Fibroblast of skin of abdomen (primary cell): Measurements from ENCODE around the gene ADRM1. TPM values are rescaled to one million over a fixed set of nuclear protein-coding genes. Genes with fewer than 3 reads are reported as not detected.

Experiments
- DNase-seq: peaks from one replicate; pipeline ENCODE4 v3.0.0-alpha.2; 2013
- polyA plus RNA-seq, 2 experiments: library from polyadenylated mRNA; unstranded; fragments of 120-200 nt; gene quantifications; one replicate each; pipeline ENCODE4 v1.2.1, GENCODE V29; 2013; ENCODE audit not compliant: insufficient read length in 2 of 2

The ADRM1 gene
- 88.5 TPM for polyA plus RNA-seq (2013, experiment 1 of 2; ENCODE audit: insufficient read length)
- polyA plus RNA-seq (2013, experiment 2 of 2; ENCODE audit: insufficient read length): 90.5 TPM

DNA sequence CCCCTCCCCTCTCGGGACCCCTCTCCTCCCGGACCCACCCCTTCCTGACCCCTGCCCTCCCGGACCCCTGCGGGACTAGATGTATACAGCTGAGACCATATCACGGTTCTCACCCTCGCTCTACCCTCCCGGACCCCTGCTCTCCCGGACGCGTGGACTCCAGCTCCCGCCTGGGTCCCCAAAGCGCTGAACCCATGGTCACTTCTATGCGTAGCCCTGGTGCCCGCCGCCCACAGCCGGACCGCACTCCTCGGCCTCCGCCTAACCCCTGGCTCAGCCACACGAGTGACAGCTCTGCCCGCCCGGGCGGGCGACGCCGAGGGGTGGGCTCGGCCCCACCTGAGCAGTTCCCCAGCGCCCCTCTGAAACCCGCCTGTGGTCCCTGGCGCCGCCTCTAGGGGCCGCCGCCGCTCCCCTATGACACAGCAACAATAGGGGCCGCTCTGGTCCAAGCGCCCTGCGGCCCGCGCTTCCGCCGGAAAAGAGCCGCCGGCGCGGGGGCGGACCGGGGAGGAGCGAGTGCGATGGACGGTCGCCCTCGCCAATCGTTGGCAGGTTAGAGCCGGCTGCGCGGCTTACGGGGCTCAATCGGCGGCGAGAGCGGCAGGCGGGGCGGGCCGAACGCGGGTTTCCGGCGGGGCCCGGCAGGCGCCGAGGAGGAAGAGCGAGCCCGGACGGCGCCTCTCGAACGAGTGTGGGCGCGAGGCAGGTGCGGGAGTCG, at the start of gene ADRM1:
Gene ADRM1, plus strand, starts transcription at position 657 of the 721 bp plus-strand sequence. CDS start 572 bp downstream, outside the sequence.
- peak; percentile 96 for DNase-seq

DNA sequence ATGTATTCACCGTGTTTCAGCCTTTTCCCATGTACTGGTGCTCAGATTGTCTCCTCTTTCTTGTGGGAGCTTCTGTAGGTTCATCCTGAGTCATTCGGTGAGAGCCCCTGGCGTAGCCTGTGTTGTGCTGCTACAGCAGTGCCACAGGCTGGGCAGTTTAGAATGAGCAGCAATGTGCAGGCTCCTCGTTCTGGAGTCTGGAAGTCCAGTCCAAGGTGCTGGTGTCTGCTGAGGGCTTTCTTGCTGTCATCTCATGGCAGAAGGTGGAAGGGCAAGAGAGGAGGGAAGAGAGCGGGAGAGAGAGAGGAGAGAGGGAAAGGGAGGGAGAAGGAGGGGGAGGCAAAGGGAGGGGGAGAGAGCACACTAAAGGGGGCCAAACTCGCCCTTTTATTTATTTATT, 49.4 kb upstream of the ADRM1 start:
- no peak for DNase-seq

DNA sequence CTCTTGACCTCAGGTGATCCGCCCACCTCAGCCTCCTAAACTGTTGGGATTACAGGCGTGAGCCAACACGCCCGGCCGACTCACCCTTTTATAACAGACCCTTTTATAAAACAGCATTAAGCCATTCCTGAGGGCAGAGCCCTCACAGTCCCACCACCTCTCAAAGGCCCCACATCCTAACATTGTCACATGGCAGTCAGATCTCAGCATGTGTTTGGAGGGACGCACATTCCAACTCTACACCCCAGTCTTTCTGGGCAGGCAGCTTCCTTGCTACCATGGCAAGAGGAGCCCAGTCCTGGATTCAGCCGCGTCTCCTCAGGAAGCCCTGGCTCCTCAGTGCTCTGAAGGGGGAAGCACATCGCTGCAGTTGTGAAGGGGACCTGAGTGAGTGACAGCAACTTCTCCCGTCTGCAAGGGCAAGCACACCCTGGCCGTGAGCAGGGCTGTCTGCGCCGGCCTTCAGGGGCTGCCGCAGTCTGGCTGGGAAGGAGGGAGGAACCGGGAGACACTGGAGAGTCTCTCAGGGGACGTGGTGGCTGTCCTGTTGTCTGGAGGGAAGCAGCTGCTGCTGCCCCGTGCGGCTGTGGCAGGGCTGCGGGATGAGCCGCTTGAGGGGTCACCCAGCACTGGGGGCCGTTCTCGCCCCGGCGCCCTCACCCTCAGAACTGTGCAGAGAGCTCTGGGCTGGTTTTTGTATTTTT, 48.6 kb upstream of the ADRM1 start:
- no peak for DNase-seq

DNA sequence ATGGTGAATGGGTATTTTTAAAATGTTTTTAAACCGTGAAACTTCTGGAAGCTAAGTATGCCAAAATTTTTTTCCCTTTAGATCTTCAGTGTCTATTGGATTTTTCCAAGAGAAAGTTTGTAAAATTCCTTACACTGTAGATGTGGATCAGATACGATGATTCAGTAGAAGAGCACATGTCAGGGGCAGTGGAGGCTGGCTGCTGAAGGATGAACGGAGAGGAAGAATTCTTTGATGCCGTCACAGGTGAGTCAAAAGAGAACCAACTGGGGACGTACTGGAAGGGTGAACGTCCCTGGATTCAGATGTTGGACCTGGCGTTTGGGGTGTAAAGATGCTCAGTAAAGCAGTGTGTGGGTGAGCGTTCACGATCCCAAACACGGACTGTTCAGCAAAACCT, 46.8 kb upstream of the ADRM1 start:
- DNase-seq: no peak

GRCh38 chr20:62258499-62259293, 44.1 kb upstream of the ADRM1 start:
- peak; percentile 65 for DNase-seq

- DNase-seq: no peak
These were observed 43.6 kb upstream of the ADRM1 start for GRCh38 chr20:62259294-62259565.

- no peak for DNase-seq
These were observed 40.7 kb upstream of the ADRM1 start for GRCh38 chr20:62262064-62262463.

DNA sequence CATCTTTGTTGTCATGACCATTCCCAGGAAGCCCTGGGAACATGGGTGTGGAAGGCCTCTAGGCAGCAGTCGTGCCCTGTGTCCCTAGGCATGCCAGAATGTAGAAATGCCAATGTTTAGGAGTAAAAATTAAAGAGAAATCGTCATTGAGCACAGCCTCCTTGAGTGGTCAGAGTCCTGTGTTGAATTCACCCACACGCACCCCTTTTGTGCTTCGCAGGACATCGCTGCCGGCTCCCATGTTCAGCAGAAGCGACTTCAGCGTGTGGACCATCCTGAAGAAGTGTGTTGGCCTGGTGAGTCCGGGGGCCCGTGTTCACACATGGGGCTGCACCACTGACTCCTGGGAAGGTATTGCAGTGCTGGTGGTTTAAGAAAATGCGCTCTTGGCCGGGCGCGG, 39.4 kb upstream of the ADRM1 start:
- DNase-seq: no peak

DNA sequence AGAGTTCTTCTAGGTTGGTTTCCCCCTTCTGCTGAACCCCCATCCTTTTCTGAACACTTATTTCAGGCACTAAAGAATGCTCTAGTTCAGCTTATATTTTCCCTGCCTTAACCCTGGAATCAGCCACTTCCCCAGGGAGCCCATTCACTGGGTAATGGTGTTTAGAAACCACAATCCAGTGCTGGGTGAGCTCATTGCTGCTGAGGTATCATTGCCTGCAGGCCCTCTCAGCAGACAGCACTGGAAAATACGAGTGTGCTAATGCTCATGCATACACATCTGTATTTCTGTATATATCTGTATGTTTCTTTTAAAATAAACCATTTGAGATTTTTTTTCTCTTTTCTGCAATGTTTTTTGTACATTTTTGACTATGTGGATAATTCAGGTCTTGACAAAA, 37.4 kb upstream of the ADRM1 start:
- DNase-seq: no peak

DNA sequence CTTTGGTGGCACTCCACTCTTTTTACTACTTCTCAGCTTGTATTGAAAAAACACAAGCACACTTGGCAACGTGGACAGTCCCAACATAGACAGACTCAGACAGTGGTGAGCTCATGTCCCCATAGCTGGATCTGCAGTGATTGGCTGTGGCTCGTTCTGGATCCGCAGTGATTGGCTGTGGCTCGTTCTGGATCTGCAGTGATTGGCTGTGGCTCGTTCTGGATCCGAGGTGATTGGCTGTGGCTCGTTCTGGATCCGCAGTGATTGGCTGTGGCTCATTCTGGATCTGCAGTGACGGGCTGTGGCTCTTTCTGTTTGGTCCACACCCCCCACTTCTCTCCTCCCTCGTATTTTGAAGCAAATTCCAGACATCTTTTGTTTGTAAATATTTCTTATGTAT, 36.5 kb upstream of the ADRM1 start:
- no peak for DNase-seq

GRCh38 chr20:62266851-62267250, 35.9 kb upstream of the ADRM1 start:
- no peak for DNase-seq

GRCh38 chr20:62267543-62267942, 35.3 kb upstream of the ADRM1 start:
- no peak for DNase-seq

DNA sequence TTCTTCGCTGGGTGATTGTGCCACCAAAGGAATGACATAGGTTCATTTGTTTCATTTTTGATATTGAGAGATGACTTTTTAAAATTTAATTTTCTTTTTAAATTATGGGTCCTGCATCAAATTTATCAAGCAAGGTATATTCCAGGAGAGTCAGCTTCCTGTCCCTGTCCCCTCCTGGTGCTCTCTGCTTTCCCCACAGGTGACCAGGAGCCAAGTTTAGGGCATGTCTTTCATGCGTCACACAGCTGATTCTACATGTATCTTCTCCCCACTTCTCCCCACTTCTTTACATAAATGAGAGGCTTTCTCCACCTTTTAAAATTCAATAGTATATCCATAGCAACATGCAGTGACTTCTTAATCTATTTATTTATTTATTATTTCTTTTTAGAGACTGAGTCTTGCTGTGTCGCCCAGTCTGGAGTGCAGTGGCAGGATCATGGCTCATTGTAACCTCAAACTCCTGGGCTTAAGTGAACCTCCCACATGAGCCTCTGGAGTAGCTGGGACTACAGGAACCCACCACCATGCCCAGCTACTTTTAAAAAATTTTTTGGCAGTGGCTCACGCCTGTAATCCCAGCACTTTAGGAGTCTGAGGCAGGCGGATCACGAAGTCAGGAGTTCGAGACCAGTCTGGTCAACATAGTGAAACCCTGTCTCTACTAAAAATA, 34.4 kb upstream of the ADRM1 start:
- DNase-seq: no peak

DNA sequence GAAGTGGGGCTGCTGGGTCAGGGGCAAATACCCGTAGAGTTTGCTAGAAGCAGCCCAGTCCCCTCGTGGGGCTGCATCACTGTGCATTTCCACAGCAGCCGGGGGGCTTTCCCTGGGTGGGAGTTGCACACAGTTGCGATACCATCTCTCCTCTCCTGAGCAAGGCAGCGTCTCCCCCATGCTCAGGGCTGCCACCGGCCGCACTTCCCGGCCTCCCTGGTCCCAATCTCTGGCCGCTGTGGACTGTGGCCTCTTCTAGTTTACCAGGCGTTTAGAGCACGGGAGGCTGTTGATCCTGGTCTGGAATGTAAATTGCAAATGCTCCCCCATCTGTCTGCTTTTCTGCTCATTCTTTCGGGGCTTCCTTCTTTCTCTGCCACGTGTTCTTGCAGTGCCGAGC, 33.4 kb upstream of the ADRM1 start:
- DNase-seq: no peak

DNA sequence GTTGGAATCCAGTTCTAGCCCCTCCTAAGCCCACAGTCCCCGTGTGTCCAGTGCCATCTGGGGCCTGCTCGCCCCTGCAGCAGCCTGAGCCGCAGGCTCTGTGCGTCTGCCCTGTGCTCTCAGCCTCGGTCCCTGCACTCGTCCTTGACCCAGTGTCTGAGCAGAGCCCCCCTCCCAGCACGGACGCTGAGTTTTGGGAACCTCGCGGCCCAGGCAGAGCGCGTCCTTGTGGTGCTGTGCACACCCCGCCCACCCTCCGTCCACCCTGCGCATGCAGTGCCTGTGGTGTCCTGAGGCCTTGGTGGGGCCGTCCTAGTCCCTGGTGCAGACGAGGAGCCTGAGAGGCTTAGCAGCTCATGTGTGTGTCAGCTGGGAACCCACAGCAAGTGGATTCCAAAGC, 32.9 kb upstream of the ADRM1 start:
- no peak for DNase-seq

DNA sequence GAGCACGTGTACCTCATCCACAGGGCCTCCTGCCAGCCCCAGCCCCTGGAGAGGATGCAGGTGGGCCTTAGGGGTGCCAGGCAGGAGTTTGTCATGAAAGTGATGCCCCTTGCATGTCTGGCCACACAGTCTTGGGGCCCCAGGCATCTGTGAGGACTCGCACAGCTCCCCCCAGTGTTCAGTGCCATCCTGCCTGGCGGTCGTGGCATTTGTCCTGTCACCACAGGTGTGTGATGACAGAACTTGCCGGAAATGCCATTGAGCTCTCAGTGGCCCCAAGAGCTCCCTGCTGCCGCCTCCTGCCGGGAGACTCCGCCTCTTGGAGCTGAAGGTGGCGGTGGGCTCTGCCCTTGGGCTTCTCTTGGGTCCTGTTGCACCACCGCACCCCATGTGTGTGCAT, 30.6 kb upstream of the ADRM1 start:
- no peak for DNase-seq

- DNase-seq: no peak
These were observed 29.4 kb upstream of the ADRM1 start for GRCh38 chr20:62273416-62273815.

GRCh38 chr20:62274332-62274950, 28.4 kb upstream of the ADRM1 start:
- DNase-seq: no peak

GRCh38 chr20:62275219-62275618, 27.6 kb upstream of the ADRM1 start:
- DNase-seq: no peak

DNA sequence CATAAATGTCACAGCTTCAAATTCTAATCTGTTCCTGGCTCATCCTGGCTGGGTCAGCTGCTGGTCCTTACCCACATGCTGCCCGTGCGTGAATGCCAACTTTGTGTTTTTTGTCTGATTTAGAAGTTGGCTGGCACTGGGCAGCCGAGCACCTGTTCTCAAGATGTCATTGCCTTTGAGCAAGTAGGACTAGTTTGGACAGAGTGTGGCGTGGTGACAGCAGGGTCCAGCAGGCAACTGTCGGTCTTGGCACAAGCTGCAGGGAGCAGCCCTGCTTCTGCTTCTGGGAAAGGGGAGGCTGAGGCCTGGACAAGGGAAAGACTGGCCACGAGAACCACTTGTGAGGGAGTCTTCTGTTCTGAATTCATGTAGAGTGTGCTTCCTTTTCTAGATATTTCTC, 26.4 kb upstream of the ADRM1 start:
- DNase-seq: no peak

DNA sequence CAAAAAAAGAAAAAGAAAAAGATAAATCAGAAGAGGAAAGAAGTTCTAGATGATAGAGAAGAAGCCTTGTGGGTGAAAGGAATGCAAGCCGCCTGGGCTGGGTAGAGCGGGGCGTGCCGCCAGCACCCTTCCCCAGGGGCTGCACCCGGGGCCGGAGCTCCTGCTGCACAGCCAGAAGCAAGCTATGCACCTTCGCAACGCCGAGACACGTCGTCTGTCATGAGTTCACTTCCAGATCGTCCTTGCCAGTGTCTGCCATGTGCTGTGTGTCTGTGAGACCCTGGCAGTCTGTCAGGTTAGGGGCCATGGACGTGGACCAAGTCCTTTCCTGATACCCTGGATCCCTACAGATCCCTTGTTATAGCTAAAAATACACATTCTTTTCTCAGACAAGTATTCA, 25.5 kb upstream of the ADRM1 start:
- DNase-seq: no peak

- DNase-seq: no peak
These were observed 22.5 kb upstream of the ADRM1 start for GRCh38 chr20:62280303-62280702.
